HepG2 (cell line): ENCODE data around the gene CCDC148. TPM values are rescaled to one million over a fixed set of nuclear protein-coding genes. Genes with fewer than 3 reads are reported as not detected.
A peak's percentile ranks its signal among the peaks of the same experiment; 100 is the strongest.

Experiments used
- CEBPG ChIP-seq: IDR thresholded peaks from 2 replicates; pipeline ENCODE4 v1.6.1; 2016
- CENPT ChIP-seq: sonication (generic); formaldehyde crosslinking; IDR thresholded peaks from 2 replicates; pipeline ENCODE4 v1.8.0; 2022; ENCODE audit warnings: low read depth, mild to moderate bottlenecking, moderate library complexity, missing genetic modification reagents
- DBP ChIP-seq: sonication (generic); formaldehyde crosslinking; IDR thresholded peaks from 2 replicates; pipeline ENCODE4 v1.4.0; 2020; ENCODE audit warnings: missing genetic modification reagents; ENCODE audit errors: not compliant biosample characterization
- IKZF4 ChIP-seq: sonication (generic); formaldehyde crosslinking; IDR thresholded peaks from 2 replicates; pipeline ENCODE4 v1.5.1; 2020; ENCODE audit warnings: borderline replicate concordance, mild to moderate bottlenecking, low read depth, missing genetic modification reagents; ENCODE audit errors: not compliant biosample characterization
- MIXL1 ChIP-seq: IDR thresholded peaks from 2 replicates; pipeline ENCODE4 v1.6.1; 2016
- PRDM10 ChIP-seq: sonication (generic); formaldehyde crosslinking; IDR thresholded peaks from 2 replicates; pipeline ENCODE4 v1.4.0; 2020; ENCODE audit warnings: low read depth, missing genetic modification reagents
- PRPF4 ChIP-seq: fragments of 200-400 bp; formaldehyde crosslinking; IDR thresholded peaks from 2 replicates; pipeline ENCODE4 v1.6.1; 2016; ENCODE audit warnings: low read length, low read depth; ENCODE audit not compliant: poor library complexity, severe bottlenecking
- SETDB1 ChIP-seq: sonication (generic); formaldehyde crosslinking; IDR thresholded peaks from 2 replicates; pipeline ENCODE4 v1.5.1; 2020; ENCODE audit warnings: missing genetic modification reagents, mild to moderate bottlenecking, borderline replicate concordance
- SNAPC4 ChIP-seq: sonication (generic); formaldehyde crosslinking; IDR thresholded peaks from 2 replicates; pipeline ENCODE4 v1.4.0; 2020; ENCODE audit warnings: mild to moderate bottlenecking, missing genetic modification reagents
- SOX6 ChIP-seq, 2 experiments: fragments of 450-650 bp in 1 of 2; sonication (generic) in 1 of 2; formaldehyde crosslinking in 1 of 2; IDR thresholded peaks; 2 replicates each; pipeline versions ENCODE4 v1.4.0 to v1.6.1; 2017 to 2020; ENCODE audit warnings: antibody characterized with exemption in 1 of 2, mild to moderate bottlenecking in 1 of 2, missing genetic modification reagents in 1 of 2
- TBX3 ChIP-seq: fragments of 450-650 bp; IDR thresholded peaks from 2 replicates; pipeline ENCODE4 v1.6.1; 2017; ENCODE audit warnings: antibody characterized with exemption, mild to moderate bottlenecking, inconsistent platforms, borderline replicate concordance
- ZFP62 ChIP-seq: sonication (generic); formaldehyde crosslinking; IDR thresholded peaks from 2 replicates; pipeline ENCODE4 v1.4.0; 2020; ENCODE audit warnings: missing genetic modification reagents
- ZNF383 ChIP-seq: sonication (generic); formaldehyde crosslinking; IDR thresholded peaks from 2 replicates; pipeline ENCODE4 v1.4.0; 2020; ENCODE audit warnings: missing genetic modification reagents, mild to moderate bottlenecking, borderline replicate concordance
- ZNF451 ChIP-seq: sonication (generic); formaldehyde crosslinking; IDR thresholded peaks from 2 replicates; pipeline ENCODE4 v1.5.0; 2020; ENCODE audit warnings: mild to moderate bottlenecking, missing genetic modification reagents
- ZNF574 ChIP-seq: sonication (generic); formaldehyde crosslinking; IDR thresholded peaks from 2 replicates; pipeline ENCODE4 v1.4.0; 2020; ENCODE audit warnings: missing genetic modification reagents
- polyA plus RNA-seq, 8 experiments: library from polyadenylated mRNA; depleted of rRNA in 3 of 8; stranded (reverse) in 7 of 8; unstranded in 1 of 8; fragments of >200 nt; fragmentation: Illumina TruSeq in 4 of 8; extraction: Trizol in 4 of 8; gene quantifications; 2 replicates each; pipeline versions ENCODE4 v1.2.1 to v1.2.3, GENCODE V29; 2011 to 2016; ENCODE audit warnings: low read depth in 4 of 8, missing spikeins in 1 of 8, mixed read lengths in 1 of 8; ENCODE audit not compliant: insufficient read depth in 1 of 8
- total RNA-seq, 5 experiments: library from RNA; depleted of rRNA; stranded (reverse); fragments of >200 nt; fragmentation: Illumina TruSeq; extraction: Trizol; gene quantifications; 2 replicates each; pipeline ENCODE4 v1.2.3, GENCODE V29; 2016; ENCODE audit warnings: low read depth in 1 of 5

The CCDC148 gene
- total and polyA plus RNA-seq, 2 of the 13 experiments (the other 11 are each of a cell fraction or from before 2014, with no cell fraction given), result 0.30 to 0.49 TPM

GRCh38 chr2:158184556-158185343 is 271.8 kb downstream of the CCDC148 start (continued):
- TF ChIP-seq DBP (CRISPR knock-in tag) (no peak), ZNF451 (no peak), CENPT (CRISPR knock-in tag) (no peak), ZNF574 (CRISPR knock-in tag) (no peak), MIXL1 (peak; percentile 55; the same call in 1 of the 2 replicates), IKZF4 (no peak), CEBPG (CRISPR knock-in tag) (peak; percentile 69), ZNF383 (no peak), SOX6 (IDR thresholded peaks at IDR 0.05) (no peak), SOX6 (CRISPR knock-in tag; IDR thresholded peaks at IDR 0.05) (peak; percentile 98), ZFP62 (no peak), PRPF4 (no peak), PRDM10 (peak; percentile 93), TBX3 (peak; percentile 39; the same call in 1 of the 2 replicates), SETDB1 (no peak), SNAPC4 (CRISPR knock-in tag) (no peak)
